HepG2 (cell line): ENCODE data around the gene ZNF714. TPM values are rescaled to one million over a fixed set of nuclear protein-coding genes. Genes with fewer than 3 reads are reported as not detected.
A peak's percentile ranks its signal among the peaks of the same experiment; 100 is the strongest.

Experiments
- ADNP ChIP-seq: sonication (generic); formaldehyde crosslinking; IDR thresholded peaks from 2 replicates; pipeline ENCODE4 v1.4.0; 2020; ENCODE audit warnings: missing genetic modification reagents
- GATAD1 ChIP-seq: IDR thresholded peaks from 2 replicates; pipeline ENCODE4 v1.6.1; 2016; ENCODE audit warnings: missing genetic modification reagents, missing compliant biosample characterization
- KDM5A ChIP-seq: fragments of 200-600 bp; sonication (generic); IDR thresholded peaks from 2 replicates; pipeline ENCODE4 v1.7.0; 2018; ENCODE audit warnings: antibody characterized with exemption, mild to moderate bottlenecking, low read length, borderline replicate concordance
- NFKB2 ChIP-seq: sonication (generic); formaldehyde crosslinking; IDR thresholded peaks from 2 replicates; pipeline ENCODE4 v1.4.0; 2020; ENCODE audit warnings: missing genetic modification reagents, borderline replicate concordance
- NR1H2 ChIP-seq: sonication (generic); formaldehyde crosslinking; IDR thresholded peaks from 2 replicates; pipeline ENCODE4 v1.8.1; 2022; ENCODE audit warnings: low read depth, missing genetic modification reagents, borderline replicate concordance
- RARG ChIP-seq: sonication (generic); formaldehyde crosslinking; IDR thresholded peaks from 2 replicates; pipeline ENCODE4 v1.4.0; 2020; ENCODE audit warnings: low read depth, mild to moderate bottlenecking, missing genetic modification reagents
- RFXANK ChIP-seq: IDR thresholded peaks from 2 replicates; pipeline ENCODE4 v1.6.1; 2016
- SRF ChIP-seq: IDR thresholded peaks from 2 replicates; pipeline ENCODE4 v1.6.1; 2011; ENCODE audit warnings: mild to moderate bottlenecking, low read depth, low read length, moderate library complexity
- STAG1 ChIP-seq: sonication (generic); formaldehyde crosslinking; IDR thresholded peaks from 2 replicates; pipeline ENCODE4 v1.4.0; 2020; ENCODE audit warnings: missing genetic modification reagents
- STAT6 ChIP-seq: sonication (generic); formaldehyde crosslinking; IDR thresholded peaks from 2 replicates; pipeline ENCODE4 v1.4.0; 2020; ENCODE audit warnings: missing genetic modification reagents, mild to moderate bottlenecking, borderline replicate concordance
- ZNF264 ChIP-seq: sonication (generic); formaldehyde crosslinking; IDR thresholded peaks from 2 replicates; pipeline ENCODE4 v1.4.0; 2020; ENCODE audit warnings: missing genetic modification reagents
- ZNF34 ChIP-seq: sonication (generic); formaldehyde crosslinking; IDR thresholded peaks from 2 replicates; pipeline ENCODE4 v1.4.0; 2020; ENCODE audit warnings: mild to moderate bottlenecking, missing genetic modification reagents, borderline replicate concordance
- ZNF510 ChIP-seq: sonication (generic); formaldehyde crosslinking; IDR thresholded peaks from 2 replicates; pipeline ENCODE4 v1.4.0; 2020; ENCODE audit warnings: low read depth, mild to moderate bottlenecking, missing genetic modification reagents
- ZNF556 ChIP-seq: sonication (generic); formaldehyde crosslinking; IDR thresholded peaks from 2 replicates; pipeline ENCODE4 v1.4.0; 2020; ENCODE audit warnings: mild to moderate bottlenecking, missing genetic modification reagents, borderline replicate concordance
- ZNF580 ChIP-seq: IDR thresholded peaks from 2 replicates; pipeline ENCODE4 v1.6.1; 2016; ENCODE audit warnings: low read depth, borderline replicate concordance
- polyA plus RNA-seq, 8 experiments: library from polyadenylated mRNA; depleted of rRNA in 3 of 8; stranded (reverse) in 7 of 8; unstranded in 1 of 8; fragments of >200 nt; fragmentation: Illumina TruSeq in 4 of 8; extraction: Trizol in 4 of 8; gene quantifications; 2 replicates each; pipeline versions ENCODE4 v1.2.1 to v1.2.3, GENCODE V29; 2011 to 2016; ENCODE audit warnings: low read depth in 4 of 8, missing spikeins in 1 of 8, mixed read lengths in 1 of 8; ENCODE audit not compliant: insufficient read depth in 1 of 8
- total RNA-seq, 5 experiments: library from RNA; depleted of rRNA; stranded (reverse); fragments of >200 nt; fragmentation: Illumina TruSeq; extraction: Trizol; gene quantifications; 2 replicates each; pipeline ENCODE4 v1.2.3, GENCODE V29; 2016; ENCODE audit warnings: low read depth in 1 of 5
- TF ChIP-seq, protein P1 (sequence below): sonication (generic); formaldehyde crosslinking; IDR thresholded peaks from 2 replicates; pipeline ENCODE4 v1.5.1; 2020; ENCODE audit warnings: missing genetic modification reagents, mild to moderate bottlenecking, borderline replicate concordance
- TF ChIP-seq, protein P2 (sequence below): sonication (generic); formaldehyde crosslinking; IDR thresholded peaks from 2 replicates; pipeline ENCODE4 v1.5.0; 2020; ENCODE audit warnings: mild to moderate bottlenecking, low read depth, missing genetic modification reagents, borderline replicate concordance
- TF ChIP-seq, protein P3 (sequence below): sonication (generic); formaldehyde crosslinking; IDR thresholded peaks from 2 replicates; pipeline ENCODE4 v1.4.0; 2020; ENCODE audit warnings: missing genetic modification reagents, borderline replicate concordance
- TF ChIP-seq, protein P4 (sequence below): sonication (generic); formaldehyde crosslinking; IDR thresholded peaks from 2 replicates; pipeline ENCODE4 v1.8.1; 2023; ENCODE audit warnings: missing genetic modification reagents, mild to moderate bottlenecking, borderline replicate concordance

Gene ZNF714
- total and polyA plus RNA-seq, 2 of the 13 experiments (the other 11 are each of a cell fraction or from before 2014, with no cell fraction given), result 6.7 to 27.8 TPM

- TF ChIP-seq NFKB2 (no peak; the same call in 1 of the 2 replicates), STAT6 (CRISPR knock-in tag) (no peak), STAG1 (CRISPR knock-in tag) (no peak), ZNF556 (CRISPR knock-in tag) (no peak; the same call in 1 of the 2 replicates), ZNF264 (CRISPR knock-in tag) (no peak), ADNP (CRISPR knock-in tag) (no peak), ZNF34 (CRISPR knock-in tag) (no peak), RARG (CRISPR knock-in tag) (no peak), ZNF580 (no peak), RFXANK (CRISPR knock-in tag) (no peak), SRF (no peak), GATAD1 (CRISPR knock-in tag) (peak; percentile 79), KDM5A (peak; percentile 53; the same call in 1 of the 2 replicates), ZNF510 (CRISPR knock-in tag) (no peak), NR1H2 (CRISPR knock-in tag) (no peak)
- TF ChIP-seq, protein P1, sequence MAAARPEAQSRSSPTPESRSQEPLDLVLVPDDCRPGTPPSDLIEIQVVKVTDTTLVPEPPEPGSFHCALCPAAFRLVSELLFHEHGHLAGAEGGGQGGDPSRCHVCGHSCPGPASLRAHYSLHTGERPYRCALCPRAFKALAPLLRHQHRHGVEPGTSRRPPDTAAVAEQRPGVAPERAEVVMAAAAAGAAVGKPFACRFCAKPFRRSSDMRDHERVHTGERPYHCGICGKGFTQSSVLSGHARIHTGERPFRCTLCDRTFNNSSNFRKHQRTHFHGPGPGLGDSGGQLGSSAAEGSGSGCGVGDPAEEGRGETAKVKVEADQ (CRISPR knock-in tag), result peak; percentile 79; the same call in 1 of the 2 replicates
- TF ChIP-seq, protein P2, sequence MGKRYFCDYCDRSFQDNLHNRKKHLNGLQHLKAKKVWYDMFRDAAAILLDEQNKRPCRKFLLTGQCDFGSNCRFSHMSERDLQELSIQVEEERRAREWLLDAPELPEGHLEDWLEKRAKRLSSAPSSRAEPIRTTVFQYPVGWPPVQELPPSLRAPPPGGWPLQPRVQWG (CRISPR knock-in tag), result no peak
- TF ChIP-seq, protein P3, sequence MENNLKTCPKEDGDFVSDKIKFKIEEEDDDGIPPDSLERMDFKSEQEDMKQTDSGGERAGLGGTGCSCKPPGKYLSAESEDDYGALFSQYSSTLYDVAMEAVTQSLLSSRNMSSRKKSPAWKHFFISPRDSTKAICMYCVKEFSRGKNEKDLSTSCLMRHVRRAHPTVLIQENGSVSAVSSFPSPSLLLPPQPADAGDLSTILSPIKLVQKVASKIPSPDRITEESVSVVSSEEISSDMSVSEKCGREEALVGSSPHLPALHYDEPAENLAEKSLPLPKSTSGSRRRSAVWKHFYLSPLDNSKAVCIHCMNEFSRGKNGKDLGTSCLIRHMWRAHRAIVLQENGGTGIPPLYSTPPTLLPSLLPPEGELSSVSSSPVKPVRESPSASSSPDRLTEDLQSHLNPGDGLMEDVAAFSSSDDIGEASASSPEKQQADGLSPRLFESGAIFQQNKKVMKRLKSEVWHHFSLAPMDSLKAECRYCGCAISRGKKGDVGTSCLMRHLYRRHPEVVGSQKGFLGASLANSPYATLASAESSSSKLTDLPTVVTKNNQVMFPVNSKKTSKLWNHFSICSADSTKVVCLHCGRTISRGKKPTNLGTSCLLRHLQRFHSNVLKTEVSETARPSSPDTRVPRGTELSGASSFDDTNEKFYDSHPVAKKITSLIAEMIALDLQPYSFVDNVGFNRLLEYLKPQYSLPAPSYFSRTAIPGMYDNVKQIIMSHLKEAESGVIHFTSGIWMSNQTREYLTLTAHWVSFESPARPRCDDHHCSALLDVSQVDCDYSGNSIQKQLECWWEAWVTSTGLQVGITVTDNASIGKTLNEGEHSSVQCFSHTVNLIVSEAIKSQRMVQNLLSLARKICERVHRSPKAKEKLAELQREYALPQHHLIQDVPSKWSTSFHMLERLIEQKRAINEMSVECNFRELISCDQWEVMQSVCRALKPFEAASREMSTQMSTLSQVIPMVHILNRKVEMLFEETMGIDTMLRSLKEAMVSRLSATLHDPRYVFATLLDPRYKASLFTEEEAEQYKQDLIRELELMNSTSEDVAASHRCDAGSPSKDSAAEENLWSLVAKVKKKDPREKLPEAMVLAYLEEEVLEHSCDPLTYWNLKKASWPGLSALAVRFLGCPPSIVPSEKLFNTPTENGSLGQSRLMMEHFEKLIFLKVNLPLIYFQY (CRISPR knock-in tag), result no peak
- TF ChIP-seq, protein P4, sequence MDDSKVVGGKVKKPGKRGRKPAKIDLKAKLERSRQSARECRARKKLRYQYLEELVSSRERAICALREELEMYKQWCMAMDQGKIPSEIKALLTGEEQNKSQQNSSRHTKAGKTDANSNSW (CRISPR knock-in tag), result no peak
These were observed 59.9 kb downstream of the ZNF714 start, which contains the start of gene ZNF431 (continued) for GRCh38 chr19:21141787-21142464.
